Activated CD4-positive, CD25-positive, alpha-beta regulatory T cell treated with anti-CD3 and anti-CD28 coated beads, Interleukin-2, amount 50 U/mL, for 16 hours (primary cell): ENCODE measurements around the gene RAPH1.
"Not testable (repeated sequence)": the region's sequence is repeated elsewhere in the genome, so short reads cannot be mapped to it uniquely, and the experiment has no call there.

Experiments
- DNase-seq: peaks from one replicate; pipeline ENCODE4 v3.0.0-alpha.2; 2020; ENCODE audit warnings: low read depth, low spot score

Gene RAPH1

DNA sequence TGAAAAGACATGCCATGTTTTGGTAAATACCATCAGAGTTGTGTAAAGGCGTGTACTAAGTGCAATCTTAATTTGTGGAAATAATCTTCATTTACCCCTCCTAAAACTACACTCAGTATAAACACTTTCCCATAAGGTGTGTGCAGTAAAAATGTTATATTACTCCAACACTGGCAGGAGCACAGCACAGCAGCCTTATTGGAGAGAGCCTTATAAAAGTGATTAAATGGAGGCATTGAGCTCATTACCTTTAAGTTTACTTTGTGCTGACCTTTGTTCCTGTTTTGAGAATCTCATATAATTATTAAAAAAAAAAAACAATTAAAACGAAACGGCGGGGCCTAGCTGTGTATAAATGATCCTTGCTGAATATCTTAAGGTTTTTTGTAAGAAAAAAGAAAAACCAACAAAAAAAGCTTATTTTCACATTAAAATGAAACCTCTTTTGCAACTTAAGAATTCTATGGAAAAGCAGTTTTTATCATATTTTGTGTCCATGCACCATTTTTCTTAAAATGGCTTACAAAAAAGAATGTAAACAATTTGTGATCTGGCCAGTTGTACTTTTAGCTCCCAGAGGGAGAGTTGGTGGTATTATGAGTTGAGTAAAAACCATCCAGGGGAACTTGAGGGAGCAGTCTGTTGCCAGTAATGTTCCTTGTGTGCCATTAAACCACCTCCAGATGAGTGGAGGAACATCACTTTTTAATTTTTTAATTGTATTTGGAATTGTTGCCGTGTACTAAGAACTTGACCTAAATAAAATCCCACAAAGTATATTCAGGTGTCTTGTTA, 103.5 kb downstream of the RAPH1 start:
- no peak for DNase-seq

DNA sequence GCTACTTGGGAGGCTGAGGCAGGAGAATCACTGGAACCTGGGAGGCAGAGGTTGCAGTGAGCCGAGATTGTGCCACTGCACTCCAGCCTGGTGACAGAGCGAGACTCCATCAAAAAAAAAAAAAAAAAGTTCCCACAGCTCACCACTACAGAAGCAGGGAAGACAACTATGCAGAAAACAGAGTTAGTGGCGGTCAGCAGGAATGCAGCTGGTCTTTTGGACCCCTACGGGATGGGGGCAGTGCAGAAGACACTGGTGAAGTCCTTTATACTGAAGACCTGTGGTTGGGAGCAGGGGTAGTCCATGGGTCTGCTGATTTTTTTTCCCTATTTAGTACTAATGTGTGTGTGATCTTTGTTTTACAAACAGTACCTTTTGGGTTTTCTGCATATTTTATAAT, 105.5 kb downstream of the RAPH1 start:
- DNase-seq, result not testable (repeated sequence)

DNA sequence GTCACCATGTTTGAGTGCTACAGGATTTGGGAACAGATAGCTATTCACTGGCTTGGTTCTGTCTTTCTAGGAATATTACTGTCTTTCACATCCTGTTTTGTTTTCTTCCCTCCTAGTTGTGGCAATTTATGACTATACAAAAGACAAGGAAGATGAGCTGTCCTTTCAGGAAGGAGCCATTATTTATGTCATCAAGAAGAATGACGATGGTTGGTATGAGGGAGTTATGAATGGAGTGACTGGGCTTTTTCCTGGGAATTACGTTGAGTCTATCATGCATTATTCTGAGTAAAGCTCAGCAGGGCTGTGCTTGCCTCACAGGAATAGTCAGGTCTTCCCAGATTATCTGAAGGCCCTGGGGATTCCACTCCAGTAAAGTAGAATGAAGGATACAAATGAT, 108.0 kb downstream of the RAPH1 start:
- no peak for DNase-seq

DNA sequence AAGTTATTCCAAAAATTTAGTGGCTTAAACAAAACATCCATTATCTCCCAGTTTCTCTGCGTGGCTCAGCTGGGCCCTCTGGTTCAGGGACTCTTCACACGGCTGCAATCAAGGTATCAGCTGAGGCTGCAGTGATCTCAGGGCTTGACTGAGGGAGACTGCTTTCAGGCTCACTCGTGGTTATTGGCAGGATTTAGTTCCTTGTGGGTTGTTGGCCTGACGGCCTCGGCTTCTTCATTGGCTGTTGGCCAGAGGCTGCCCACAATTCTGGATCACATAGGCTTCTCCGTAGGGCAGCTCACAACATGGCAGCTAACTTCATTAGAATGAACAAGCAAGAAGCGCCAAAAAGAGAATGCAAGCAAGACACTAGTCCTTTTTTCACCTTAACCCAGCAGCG, 116.8 kb downstream of the RAPH1 start:
- no peak for DNase-seq

DNA sequence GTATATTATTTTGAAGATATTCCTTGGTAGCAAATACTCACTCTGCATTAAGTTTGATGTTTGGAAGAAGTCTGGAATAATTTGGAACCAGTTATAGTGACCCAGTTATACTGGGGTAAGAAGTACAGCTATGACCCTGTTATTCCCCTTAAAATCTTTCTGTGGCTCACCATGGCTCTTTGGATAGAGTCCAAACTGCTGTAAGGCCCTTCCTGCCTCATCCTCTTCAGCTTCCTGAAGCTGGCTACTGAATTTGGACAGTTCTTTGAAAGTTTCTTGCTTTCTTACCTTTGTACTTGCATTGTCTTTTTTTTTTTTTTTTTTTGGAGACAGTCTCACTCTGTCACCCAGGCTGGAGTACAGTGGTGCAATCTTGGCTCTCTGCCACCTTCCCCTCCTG, 121.3 kb downstream of the RAPH1 start:
- DNase-seq, result no peak

DNA sequence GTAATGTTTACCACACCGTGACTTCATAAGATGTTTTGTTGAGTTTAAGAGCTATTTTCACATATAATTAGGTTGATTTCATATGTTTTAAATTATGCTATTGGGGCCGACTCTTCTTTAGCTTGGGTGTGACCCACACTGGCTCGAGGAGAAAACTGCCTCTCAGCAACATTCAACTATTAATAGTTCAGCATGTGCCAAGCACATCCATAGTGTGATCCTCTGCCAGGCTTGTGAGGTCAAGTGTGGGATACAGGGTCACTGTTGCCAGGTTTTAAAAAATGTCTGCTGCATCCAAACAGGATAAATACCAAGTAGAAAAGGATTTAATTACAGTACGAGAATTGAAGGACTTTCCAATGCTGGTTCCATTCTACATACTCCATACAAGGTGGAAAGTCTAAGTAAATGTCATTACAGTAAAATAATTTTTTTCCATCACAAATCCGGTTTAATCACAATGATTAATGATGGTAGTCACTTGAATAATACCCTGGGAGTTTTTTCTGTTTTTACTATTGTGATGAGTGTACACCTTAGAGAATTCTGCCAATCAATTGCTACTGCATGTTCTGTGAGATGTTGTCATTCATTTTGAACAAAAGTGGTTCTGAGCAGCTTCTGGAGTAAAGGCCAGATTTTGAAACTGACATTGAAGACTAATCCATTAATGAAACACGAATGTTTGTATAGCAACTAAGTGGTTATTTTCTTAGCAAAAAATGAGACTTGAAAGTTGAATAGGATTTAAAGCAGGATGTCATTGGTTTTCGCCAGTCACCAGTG, 122.4 kb downstream of the RAPH1 start:
- DNase-seq, result no peak

DNA sequence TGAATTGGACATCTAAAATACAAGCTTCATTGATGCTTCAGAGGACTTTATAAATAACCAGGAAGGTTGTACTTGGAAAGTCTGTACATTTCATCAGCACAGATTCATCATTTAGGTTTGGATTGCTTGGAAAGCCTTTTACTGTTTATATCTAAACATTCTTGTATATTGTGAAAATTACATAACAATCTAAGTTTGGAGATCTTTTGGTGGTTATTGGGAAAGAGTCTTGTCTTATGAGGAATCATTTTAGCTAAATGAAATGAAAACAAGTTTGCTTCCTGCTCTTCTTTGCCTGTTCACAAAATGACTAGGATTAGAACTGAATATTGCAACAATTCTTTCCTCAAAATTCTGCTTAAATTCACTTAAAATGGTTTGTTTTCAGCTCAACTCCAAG, 127.6 kb downstream of the RAPH1 start:
- DNase-seq, result no peak

DNA sequence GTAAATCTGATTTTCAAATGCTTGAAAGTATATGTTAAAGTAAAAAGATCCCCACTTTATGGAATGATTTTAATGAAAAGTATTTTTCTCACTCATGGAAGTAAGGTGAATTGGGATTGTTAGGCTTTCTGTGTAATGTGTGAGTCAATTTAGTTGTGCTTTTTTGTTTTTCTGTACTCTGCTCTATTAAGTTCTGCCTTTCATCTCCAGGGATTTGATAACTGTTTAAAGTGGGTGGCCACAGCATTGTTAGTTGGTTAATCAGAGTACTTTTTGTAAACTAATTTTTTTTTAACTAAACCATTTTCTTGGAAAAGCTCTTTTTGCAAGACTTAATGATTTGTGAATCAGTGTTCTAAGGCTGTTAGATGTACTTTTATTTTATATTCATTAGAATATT, 130.1 kb downstream of the RAPH1 start:
- no peak for DNase-seq

DNA sequence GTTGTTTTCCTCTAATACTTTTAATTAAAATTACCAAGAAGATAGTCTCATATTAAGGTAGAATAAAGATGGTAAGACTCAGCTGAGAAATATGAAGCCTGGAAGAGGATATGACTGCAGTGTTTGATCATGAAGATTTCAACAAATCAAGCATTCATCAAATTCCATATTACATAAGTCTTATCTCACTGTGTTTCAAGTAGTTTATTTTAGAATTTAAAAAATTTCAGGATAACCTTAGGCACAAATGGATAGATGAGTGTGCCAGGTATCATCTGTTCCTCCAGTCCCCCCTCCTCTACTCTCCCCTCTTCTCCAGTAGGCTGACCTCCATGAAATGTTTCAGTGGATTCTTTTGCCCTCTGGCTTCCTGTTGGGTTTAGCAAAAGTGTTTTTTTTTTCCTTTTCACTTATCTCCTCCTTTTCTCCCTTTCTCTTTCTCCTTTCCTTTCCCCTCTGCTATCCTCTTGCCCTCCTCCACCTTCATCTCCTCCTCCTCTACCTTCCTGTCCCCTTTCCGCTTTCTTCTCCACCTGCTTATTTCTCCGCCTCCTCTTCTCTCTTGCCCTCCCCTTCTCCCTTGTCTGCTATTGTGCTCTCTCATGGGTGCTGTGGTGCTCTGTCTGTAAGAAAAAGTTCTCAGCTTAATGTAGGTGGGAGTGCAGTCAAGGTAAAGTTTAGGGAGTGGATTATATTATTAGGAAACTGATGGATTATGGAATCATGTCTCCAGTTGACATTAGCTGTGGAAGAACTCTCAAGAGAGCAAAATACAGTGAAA, 134.1 kb downstream of the RAPH1 start:
- DNase-seq, result no peak

DNA sequence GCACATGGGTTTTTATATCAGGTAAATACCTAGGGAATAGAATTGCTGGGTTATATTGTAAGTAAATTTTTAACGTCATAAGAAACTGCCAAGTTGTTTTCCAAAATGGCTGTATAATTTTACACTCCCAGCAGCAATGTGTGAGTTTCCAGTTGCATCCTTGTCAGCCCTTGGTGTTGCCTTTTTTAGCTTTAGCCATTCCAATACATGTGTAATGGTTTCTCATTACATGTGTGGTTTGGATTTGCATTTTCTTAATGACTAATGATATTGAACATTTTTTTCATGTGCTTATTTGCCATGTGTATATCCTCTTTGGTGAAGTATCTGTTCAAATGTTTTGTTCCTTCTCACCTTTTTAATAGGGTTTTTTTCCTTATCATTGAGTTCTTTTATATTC, 136.1 kb downstream of the RAPH1 start:
- no peak for DNase-seq

DNA sequence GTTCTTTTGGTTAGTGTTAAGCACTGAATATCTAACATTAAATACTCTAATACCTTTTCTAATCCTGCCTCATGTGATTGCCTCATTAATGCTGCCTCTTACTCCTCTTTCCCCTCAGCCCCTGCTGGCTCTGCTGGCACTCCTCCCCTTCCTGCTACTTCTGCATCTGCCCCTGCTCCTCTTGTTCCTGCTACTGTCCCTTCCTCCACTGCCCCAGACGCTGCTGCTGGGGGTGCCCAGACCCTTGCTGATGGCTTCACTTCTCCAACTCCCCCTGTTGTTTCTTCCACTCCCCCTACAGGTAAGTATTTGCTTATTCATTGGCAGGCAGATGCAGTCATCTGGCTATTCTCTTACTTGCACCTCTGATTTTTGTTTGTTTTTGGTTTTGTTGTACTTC, 138.4 kb downstream of the RAPH1 start:
- DNase-seq, result no peak

DNA sequence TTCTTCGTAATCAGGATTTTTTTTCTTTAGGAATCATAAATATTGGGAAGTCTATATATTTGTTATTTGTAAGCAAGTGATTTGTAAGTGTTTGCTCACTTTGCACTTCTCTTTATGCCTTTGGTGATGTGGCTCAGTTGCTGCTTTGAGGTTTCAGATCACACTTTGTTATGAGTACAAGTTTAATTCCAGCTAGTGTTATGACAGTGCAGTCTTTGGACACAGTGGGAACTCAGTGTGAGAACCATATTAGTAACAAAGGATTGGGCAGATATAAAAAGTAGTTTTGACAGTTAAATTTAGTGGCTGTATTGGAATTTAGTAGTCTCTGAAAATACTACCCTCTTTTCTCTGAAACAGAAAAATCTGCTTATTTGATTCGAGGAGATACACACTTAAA, 139.2 kb downstream of the RAPH1 start:
- no peak for DNase-seq

DNA sequence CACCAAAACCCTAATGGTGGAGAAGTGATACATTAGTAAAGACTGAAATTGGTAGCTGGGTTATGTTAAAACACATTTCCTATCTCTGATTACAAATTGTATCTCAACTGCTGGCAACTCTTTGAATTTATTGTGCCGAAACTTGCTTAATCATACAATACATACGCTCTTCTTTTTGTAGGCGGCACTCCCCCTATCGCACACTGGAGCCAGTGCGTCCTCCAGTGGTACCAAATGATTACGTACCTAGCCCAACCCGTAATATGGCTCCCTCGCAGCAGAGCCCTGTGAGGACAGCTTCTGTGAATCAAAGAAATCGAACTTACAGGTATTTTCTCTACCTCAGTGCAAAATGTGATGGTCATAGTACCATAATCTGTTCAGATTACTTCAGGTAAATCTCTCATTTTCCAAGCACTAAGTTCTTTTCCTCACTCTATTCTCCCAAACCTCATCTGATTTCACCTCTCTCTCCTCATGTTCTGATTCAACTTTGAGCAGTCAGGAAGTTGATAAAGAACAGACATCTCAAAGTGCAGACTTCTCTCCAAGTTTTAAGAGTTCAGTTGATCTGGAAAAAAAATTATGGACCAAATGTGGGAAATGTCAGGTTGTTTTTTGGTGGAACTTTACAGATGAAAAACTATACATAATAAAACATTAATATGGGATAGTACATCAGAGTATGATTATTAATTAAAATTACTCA, 140.4 kb downstream of the RAPH1 start:
- DNase-seq, result no peak

DNA sequence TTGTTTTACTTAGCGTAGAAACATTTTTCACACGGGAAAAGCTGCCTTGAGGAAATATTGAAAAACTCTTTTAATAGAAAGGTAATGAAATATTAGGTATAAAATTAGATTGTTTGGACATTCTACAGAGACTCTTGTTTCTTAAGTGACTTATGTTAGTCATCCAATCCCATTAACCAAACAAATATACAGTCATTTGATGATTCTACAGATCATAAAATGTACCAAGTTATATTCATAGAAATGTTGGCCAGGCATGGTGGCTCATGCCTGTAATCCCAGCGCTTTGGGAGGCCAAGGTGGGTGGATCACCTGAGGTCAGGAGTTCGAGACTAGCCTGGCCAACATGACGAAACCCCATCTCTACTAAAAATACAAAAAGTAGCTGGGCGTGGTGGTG, 146.9 kb downstream of the RAPH1 start:
- DNase-seq, result not testable (repeated sequence)

DNA sequence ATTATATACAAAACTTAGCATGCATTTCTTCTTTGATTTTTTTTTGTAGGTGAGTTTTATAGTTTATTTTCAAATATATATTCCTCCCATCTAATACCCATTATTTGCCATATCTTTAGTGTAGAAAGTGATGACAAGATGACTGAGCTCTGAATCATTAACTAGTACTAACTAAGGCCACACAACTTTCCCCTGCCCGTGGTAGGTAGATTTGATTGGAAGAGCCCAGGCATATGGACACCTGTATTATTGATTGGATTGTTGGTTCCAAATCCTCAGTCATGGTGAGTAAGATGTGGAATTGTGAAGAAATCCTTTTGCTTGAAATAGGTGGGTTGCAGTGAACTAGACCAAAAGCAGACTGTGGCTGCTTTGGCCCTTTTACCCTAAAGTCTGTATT, 152.1 kb downstream of the RAPH1 start:
- DNase-seq, result no peak

DNA sequence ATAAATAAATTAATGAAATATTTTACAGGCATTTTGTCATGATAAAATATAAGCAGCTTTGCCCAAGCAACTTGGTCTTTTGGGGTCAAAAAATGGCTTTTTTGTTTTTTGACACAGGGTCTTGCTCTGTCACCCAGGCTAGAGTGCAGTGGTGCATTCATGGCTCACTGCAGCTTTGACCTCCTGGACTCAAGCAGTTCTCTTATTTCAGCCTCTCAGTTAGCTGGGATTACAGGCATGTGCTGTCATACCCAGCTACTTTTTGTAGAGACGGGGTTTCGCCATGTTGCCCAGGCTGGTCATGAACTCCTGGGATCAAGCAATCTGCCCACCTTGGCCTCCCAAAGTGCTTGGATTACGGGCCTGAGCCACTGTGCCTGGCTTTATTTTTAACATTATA, 155.9 kb downstream of the RAPH1 start:
- DNase-seq, result no peak

DNA sequence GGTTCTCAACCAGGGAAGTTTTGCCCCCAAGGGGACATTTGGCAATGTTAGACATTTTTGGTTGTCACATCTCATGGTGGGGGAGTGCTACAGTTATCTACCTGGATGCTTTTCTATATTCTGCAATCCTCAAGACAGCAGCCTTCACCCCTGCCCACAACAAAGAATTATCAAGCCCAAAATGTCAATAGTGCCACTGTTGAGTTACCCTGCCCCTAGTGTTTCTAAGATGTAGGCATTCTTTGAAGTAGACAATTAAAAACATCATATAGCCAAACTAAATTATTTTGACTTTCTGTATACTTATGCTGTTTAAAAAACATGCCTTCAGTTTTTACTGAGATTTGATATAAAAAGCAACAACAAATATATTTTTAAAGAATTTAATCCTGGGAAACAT, 158.9 kb downstream of the RAPH1 start:
- DNase-seq, result no peak

DNA sequence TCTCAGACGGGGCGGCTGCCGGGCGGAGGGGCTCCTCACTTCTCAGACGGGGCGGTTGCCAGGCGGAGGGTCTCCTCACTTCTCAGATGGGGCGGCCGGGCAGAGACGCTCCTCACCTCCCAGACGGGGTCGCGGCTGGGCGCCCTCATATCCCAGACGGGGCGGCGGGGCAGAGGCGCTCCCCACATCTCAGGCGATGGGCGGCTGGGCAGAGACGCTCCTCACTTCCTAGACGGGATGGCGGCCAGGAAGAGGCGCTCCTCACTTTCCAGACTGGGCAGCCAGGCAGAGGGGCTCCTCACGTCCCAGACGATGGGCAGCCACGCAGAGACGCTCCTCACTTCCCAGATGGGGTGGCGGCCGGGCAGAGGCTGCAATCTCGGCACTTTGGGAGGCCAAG, 162.4 kb downstream of the RAPH1 start:
- not testable (repeated sequence) for DNase-seq

DNA sequence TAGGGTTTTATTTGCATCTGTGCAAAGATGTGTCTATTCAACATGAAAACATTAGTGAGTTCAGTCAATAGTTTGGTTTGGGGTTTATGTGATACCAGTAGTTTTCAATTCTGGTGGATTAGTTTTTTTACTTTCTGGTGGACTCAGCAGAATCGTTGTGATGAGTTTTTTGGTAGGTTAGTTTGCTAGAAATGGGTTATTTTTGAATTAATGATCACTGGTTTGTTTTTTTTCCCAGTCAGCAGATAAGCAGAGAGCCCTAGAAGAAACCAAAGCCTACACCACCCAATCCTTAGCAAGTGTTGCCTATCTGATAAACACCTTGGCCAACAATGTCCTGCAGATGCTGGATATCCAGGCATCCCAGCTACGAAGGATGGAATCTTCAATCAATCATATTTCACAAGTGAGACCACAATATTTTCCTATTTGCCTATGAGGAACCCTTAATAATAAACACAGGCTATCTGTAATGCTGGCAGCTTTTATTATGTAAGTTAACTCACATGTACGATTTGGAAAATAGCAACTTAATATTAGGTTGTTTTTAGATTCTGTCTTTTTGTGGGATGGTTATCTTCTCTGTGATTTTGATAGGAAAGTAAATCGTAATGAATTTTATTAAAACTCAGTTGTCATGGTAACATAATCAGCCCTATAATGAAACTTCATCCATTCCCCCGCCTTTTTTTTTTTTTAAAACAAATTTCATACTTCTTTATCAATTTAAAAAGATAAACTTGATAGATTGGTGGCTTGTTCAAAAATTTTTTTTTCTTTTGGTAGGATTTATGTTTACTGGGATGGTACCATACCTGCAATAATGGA, 168.2 kb downstream of the RAPH1 start:
- no peak for DNase-seq

DNA sequence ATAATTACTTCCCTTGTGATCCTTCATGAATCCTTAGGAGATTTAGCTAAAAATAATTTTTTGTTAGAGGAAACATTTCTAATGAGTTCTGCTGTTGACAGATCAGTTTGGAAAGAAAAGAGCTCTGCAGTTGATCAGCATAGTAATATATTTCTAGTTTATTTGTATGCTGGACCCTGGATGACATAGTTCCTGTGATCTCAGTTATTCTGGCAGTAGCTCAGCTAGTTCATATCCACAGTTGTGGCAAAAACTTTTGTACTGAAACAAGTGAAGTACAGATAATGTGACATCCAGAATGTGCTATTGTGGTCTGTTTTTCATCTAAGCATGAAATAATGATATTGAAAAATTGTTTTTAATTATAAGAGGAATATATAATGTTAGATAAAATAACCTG, 173.2 kb downstream of the RAPH1 start:
- DNase-seq, result no peak

DNA sequence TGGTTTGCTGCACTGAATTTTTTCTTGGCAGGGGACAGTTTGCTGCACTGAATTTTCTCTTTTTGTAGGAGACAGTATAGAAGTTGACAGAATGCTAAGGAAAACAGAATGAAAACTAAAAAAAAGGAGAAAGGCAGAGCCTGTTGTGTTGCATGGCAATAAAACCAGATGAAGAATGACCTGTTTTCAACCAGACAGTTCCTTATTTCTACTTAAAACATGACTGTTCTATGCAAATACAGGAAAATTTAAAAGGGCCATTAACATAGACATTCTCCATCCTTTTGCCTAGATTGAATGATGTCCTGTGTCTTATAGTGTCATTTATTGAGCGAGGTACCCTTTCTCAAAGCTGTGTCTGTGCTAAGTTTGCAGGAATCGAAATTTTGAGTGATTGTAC, 173.6 kb downstream of the RAPH1 start:
- no peak for DNase-seq
